ENCODE data around the gene KIF17. TPM values are rescaled to one million over a fixed set of nuclear protein-coding genes. Genes with fewer than 3 reads are reported as not detected.

Gene KIF17
- polyA plus RNA-seq, 1 of the 3 experiments (the other 2 are of a cell fraction), result 4.3 TPM

- WGBS (ENCODE audit: low lambda C conversion rate), result 93% methylated on average over 13 of the region's 13 CpGs
- no peaks in the 10 kb centered on the region for H3K9me2 ChIP-seq
- ChIA-PET CTCF (interaction anchor here (1.6 to 2.2 kb wide), 2 partner anchors 16 to 501 kb away, joined by 3 to 11 read pairs; partner anchors contain the start of gene SH2D5), POLR2A (no interaction called here)
- H3K9ac ChIP-seq, result no peak overlapping the region
- H2AFZ ChIP-seq (ENCODE audit: low read depth), result no peak overlapping the region
- no peaks in the 10 kb centered on the region for H4K20me1 ChIP-seq (ENCODE audit: insufficient read depth)
- H3K27ac ChIP-seq (ENCODE audit: low read depth in 2 of 2, low read length in 1 of 2), result no peak overlapping the region
- H3K79me2 ChIP-seq (ENCODE audit: insufficient read depth), result no peaks in the 10 kb centered on the region
- DNase-seq, result no peak
- H3F3A ChIP-seq (replicated peaks; ENCODE audit: insufficient read depth), result no peaks in the 10 kb centered on the region
- no peaks in the 10 kb centered on the region for H3K36me3 ChIP-seq (replicated peaks in 1 of 2; ENCODE audit: control insufficient read depth in 1 of 2, insufficient read depth in 2 of 2, low read length in 1 of 2)
- H3K9me3 ChIP-seq, result no peaks in the 10 kb centered on the region
- H3K4me2 ChIP-seq, result no peak overlapping the region
- no peak overlapping the region for H3K4me3 ChIP-seq (ENCODE audit: low read depth in 2 of 2, low read length in 1 of 2)
- peaks cover 0 to 7% of the 10 kb centered on the region in 2 experiments; a peak in 1 of 4 replicates for H3K4me1 ChIP-seq (ENCODE audit: control insufficient read depth in 1 of 2, insufficient read depth in 2 of 2, low read depth in 1 of 2, low read length in 1 of 2)
- no peak for TF ChIP-seq USF2 (IDR thresholded peaks at IDR 0.05; ENCODE audit: borderline replicate concordance, low read depth, low read length)
- no peak for TF ChIP-seq REST (IDR thresholded peaks at IDR 0.05; ENCODE audit: low read depth, low read length)
- no peaks in the 10 kb centered on the region for H3K27me3 ChIP-seq (ENCODE audit: insufficient read depth)
Measured at GRCh38 chr1:20716232-20716631, 1.6 kb downstream of the KIF17 start.

GRCh38 chr1:20715406-20715805 lies 2.4 kb downstream of the KIF17 start:
- Histone ChIP-seq H2AFZ (ENCODE audit: low read depth) (no peak overlapping the region), H3K4me2 (no peak overlapping the region), H3K79me2 (ENCODE audit: insufficient read depth) (no peaks in the 10 kb centered on the region), H3K36me3 (replicated peaks in 1 of 2; ENCODE audit: control insufficient read depth in 1 of 2, insufficient read depth in 2 of 2, low read length in 1 of 2) (no peaks in the 10 kb centered on the region), H3K27ac (ENCODE audit: low read depth in 2 of 2, low read length in 1 of 2) (no peak overlapping the region), H3K27me3 (ENCODE audit: insufficient read depth) (no peaks in the 10 kb centered on the region), H3K9me3 (no peaks in the 10 kb centered on the region), H3K9ac (no peak overlapping the region), H3K9me2 (no peaks in the 10 kb centered on the region), H3F3A (replicated peaks; ENCODE audit: insufficient read depth) (no peaks in the 10 kb centered on the region), H3K4me3 (ENCODE audit: low read depth in 2 of 2, low read length in 1 of 2) (no peak overlapping the region), H3K4me1 (ENCODE audit: control insufficient read depth in 1 of 2, insufficient read depth in 2 of 2, low read depth in 1 of 2, low read length in 1 of 2) (peaks cover 0 to 9% of the 10 kb centered on the region in 2 experiments; a peak in 1 of 4 replicates), H4K20me1 (ENCODE audit: insufficient read depth) (no peaks in the 10 kb centered on the region)
- WGBS (ENCODE audit: low lambda C conversion rate), result 94% methylated on average over 13 of the region's 15 CpGs
- ChIA-PET POLR2A (no interaction called here), CTCF (interaction anchor here (0.8 kb wide), 1 partner anchor 18 kb away, joined by 4 read pairs; no protein-coding TSS in a partner anchor)
- DNase-seq, result no peak
- TF ChIP-seq MAX (IDR thresholded peaks at IDR 0.05; ENCODE audit: low read depth), result no peak
- no peak for TF ChIP-seq MEF2A (IDR thresholded peaks at IDR 0.05; ENCODE audit: borderline replicate concordance, low read depth)
- no peak for TF ChIP-seq FOSL2 (IDR thresholded peaks at IDR 0.05; ENCODE audit: borderline replicate concordance, low read depth)
- no peak for TF ChIP-seq SIN3A (IDR thresholded peaks at IDR 0.05; ENCODE audit: borderline replicate concordance, low read depth, low read length)
- TF ChIP-seq RAD21 (IDR thresholded peaks at IDR 0.05; ENCODE audit: low read length), result no peak
- TF ChIP-seq SMC3 (IDR thresholded peaks at IDR 0.05; ENCODE audit: low read depth, low read length), result no peak
- no peak for TF ChIP-seq FOXJ3 (CRISPR knock-in tag; IDR thresholded peaks at IDR 0.05)
- no peak for TF ChIP-seq ZBTB33 (IDR thresholded peaks at IDR 0.05; ENCODE audit: borderline replicate concordance, low read depth)
- no peak for TF ChIP-seq ELF1 (IDR thresholded peaks at IDR 0.05)
- no peak for TF ChIP-seq EZH2phosphoT487 (IDR thresholded peaks at IDR 0.05; ENCODE audit: borderline replicate concordance, low read depth)
- no peak for TF ChIP-seq CHD2 (IDR thresholded peaks at IDR 0.05; ENCODE audit: low read length, partially characterized antibody)
- no peak for TF ChIP-seq TAF1 (IDR thresholded peaks at IDR 0.05; ENCODE audit: borderline replicate concordance, low read depth, low read length)

Measured in SK-N-SH (cell line).